CD14-positive monocyte (primary cell): ENCODE measurements around the gene PRDM11. TPM values are rescaled to one million over a fixed set of nuclear protein-coding genes. Genes with fewer than 3 reads are reported as not detected.

Source experiments
- DNase-seq, 3 donors: peaks; one replicate each; pipeline ENCODE4 v3.0.0-alpha.2; 2011 to 2022
- H2AFZ ChIP-seq: 2 replicates; pipeline ENCODE4 v1.6.0; 2012; ENCODE audit warnings: mild to moderate bottlenecking, low read depth, low read length, inconsistent platforms; ENCODE audit not compliant: insufficient read depth, poor library complexity, severe bottlenecking
- H3K27ac ChIP-seq, 2 donors: 1 replicate in 1 of 2; 2 replicates in 1 of 2; pipeline ENCODE4 v1.5.1; 2012 to 2013; ENCODE audit warnings: low read length in 2 of 2, control low read depth in 1 of 2, inconsistent platforms in 1 of 2, low read depth in 1 of 2, mild to moderate bottlenecking in 1 of 2
- H3K27me3 ChIP-seq, 2 donors: one replicate each; pipeline versions ENCODE4 v1.6.0 to v1.6.1; 2011 to 2013; ENCODE audit warnings: low read length in 2 of 2; ENCODE audit not compliant: control insufficient read depth in 2 of 2, insufficient read depth in 2 of 2
- H3K36me3 ChIP-seq, 2 donors: replicated peaks in 1 of 2; 1 replicate in 1 of 2; 2 replicates in 1 of 2; pipeline versions ENCODE4 v1.5.1 to v1.6.1; 2012 to 2013; ENCODE audit warnings: low read length in 2 of 2, control low read depth in 1 of 2, inconsistent platforms in 1 of 2, mild to moderate bottlenecking in 1 of 2; ENCODE audit not compliant: insufficient read depth in 2 of 2, control insufficient read depth in 1 of 2
- H3K4me1 ChIP-seq, 2 donors: 1 replicate in 1 of 2; 2 replicates in 1 of 2; pipeline versions ENCODE4 v1.5.1 to v1.6.1; 2012 to 2013; ENCODE audit warnings: low read length in 2 of 2, control low read depth in 1 of 2, inconsistent platforms in 1 of 2, mild to moderate bottlenecking in 1 of 2, moderate library complexity in 1 of 2; ENCODE audit not compliant: insufficient read depth in 2 of 2, control insufficient read depth in 1 of 2
- H3K4me2 ChIP-seq: replicated peaks from 2 replicates; pipeline ENCODE3; 2012; ENCODE audit warnings: low read length, moderate library complexity, mild to moderate bottlenecking; ENCODE audit not compliant: poor library complexity, severe bottlenecking; ENCODE audit errors: extremely low read depth
- H3K4me3 ChIP-seq, 3 experiments: fragments of 200-600 bp in 1 of 3; sonication (generic) in 1 of 3; replicated peaks in 1 of 3; 1 replicate in 2 of 3; 2 replicates in 1 of 3; pipeline ENCODE4 v1.5.1; 2011 to 2013; ENCODE audit warnings: low read length in 3 of 3, mild to moderate bottlenecking in 3 of 3, control low read depth in 2 of 3, low read depth in 2 of 3, inconsistent platforms in 1 of 3, moderate library complexity in 1 of 3
- H3K79me2 ChIP-seq: 2 replicates; pipeline ENCODE4 v1.6.0; 2012; ENCODE audit warnings: mild to moderate bottlenecking, control low read depth, inconsistent platforms, low read length, moderate library complexity; ENCODE audit not compliant: insufficient read depth
- H3K9ac ChIP-seq: 2 replicates; pipeline ENCODE4 v1.6.0; 2017; ENCODE audit warnings: low read length, mild to moderate bottlenecking; ENCODE audit not compliant: insufficient read depth, poor library complexity, severe bottlenecking
- H3K9me3 ChIP-seq, 2 donors: replicated peaks in 1 of 2; 1 replicate in 1 of 2; 2 replicates in 1 of 2; pipeline versions ENCODE4 v1.5.1 to v1.6.1; 2012 to 2013; ENCODE audit warnings: low read length in 2 of 2, control low read depth in 1 of 2; ENCODE audit not compliant: control insufficient read depth in 1 of 2, insufficient read depth in 1 of 2
- H4K20me1 ChIP-seq: 2 replicates; pipeline ENCODE4 v1.6.0; 2012; ENCODE audit warnings: mild to moderate bottlenecking, low read length, control low read depth, moderate library complexity; ENCODE audit not compliant: insufficient read depth
- H3K27ac Mint-ChIP-seq, 7 donors: one replicate each; pipeline ENCODE4 v1.8.0; 2020; ENCODE audit warnings: mild to moderate bottlenecking in 7 of 7, mixed read lengths in 7 of 7, moderate library complexity in 6 of 7, inconsistent platforms in 2 of 7
- H3K27me3 Mint-ChIP-seq, 3 donors: one replicate each; pipeline ENCODE4 v1.8.0; 2021 to 2022; ENCODE audit warnings: low read depth in 3 of 3, mild to moderate bottlenecking in 3 of 3, mixed read lengths in 3 of 3, moderate library complexity in 3 of 3, inconsistent platforms in 1 of 3
- H3K36me3 Mint-ChIP-seq, 2 donors: one replicate each; pipeline ENCODE4 v1.8.0; 2020; ENCODE audit warnings: mixed read lengths in 2 of 2, inconsistent platforms in 1 of 2, mild to moderate bottlenecking in 1 of 2
- H3K4me1 Mint-ChIP-seq: one replicate; pipeline ENCODE4 v1.8.0; 2020; ENCODE audit warnings: mild to moderate bottlenecking, mixed read lengths
- H3K4me3 Mint-ChIP-seq, 2 donors: one replicate each; pipeline ENCODE4 v1.8.0; 2020; ENCODE audit warnings: mild to moderate bottlenecking in 2 of 2, mixed read lengths in 2 of 2, moderate library complexity in 1 of 2
- H3K9me3 Mint-ChIP-seq, 7 donors: one replicate each; pipeline ENCODE4 v1.8.0; 2020 to 2022; ENCODE audit warnings: mixed read lengths in 7 of 7, mild to moderate bottlenecking in 6 of 7, moderate library complexity in 6 of 7, inconsistent platforms in 2 of 7
- CTCF ChIP-seq: fragments of 200-600 bp; IDR thresholded peaks from one replicate; pipeline ENCODE4 v1.8.0; 2022; ENCODE audit warnings: antibody characterized with exemption, mild to moderate bottlenecking
- WGBS: methylation state at CpG from one replicate; pipeline ENCODE4 v1.1.5; 2013; ENCODE audit warnings: missing lambda C conversion rate; ENCODE audit not compliant: insufficient coverage; 5-methylcytosine and 5-hydroxymethylcytosine counted together
- intact Hi-C, 2 donors: fragments of 100-400 bp; cut with micrococcal nuclease; formaldehyde crosslinking; loops; one replicate each; pipeline versions ENCODE4 v1.15.0 to v1.15.1; 2023
- polyA plus RNA-seq, 3 donors: library from polyadenylated mRNA; depleted of rRNA in 1 of 3; unstranded in 2 of 3; stranded (reverse) in 1 of 3; fragments of 300-500 nt in 2 of 3; fragments of >200 nt in 1 of 3; fragmentation: Illumina TruSeq in 2 of 3; gene quantifications; 1 replicate in 2 of 3; 2 replicates in 1 of 3; pipeline ENCODE4 v1.2.3, GENCODE V29; 2012 to 2021

PRDM11 gene
- polyA plus RNA-seq, 3 donors, result 0.48 to 1.8 TPM; not detected in 1

- Histone ChIP-seq H3K9ac (no peak overlapping the region), H4K20me1 (no peaks in the 10 kb centered on the region), H3K79me2 (no peaks in the 10 kb centered on the region), H3K4me1 (no peaks in the 10 kb centered on the region), H3K4me3 (no peak overlapping the region), H3K36me3 (no peaks in the 10 kb centered on the region), H3K9me3 (no peaks in the 10 kb centered on the region), H3K27ac (no peak overlapping the region), H2AFZ (no peak overlapping the region), H3K27me3 (no peaks in the 10 kb centered on the region), H3K4me2 (no peak overlapping the region)
- Mint-ChIP-seq H3K4me3 (no peak overlapping the region), H3K36me3 (no peaks in the 10 kb centered on the region), H3K9me3 (no peaks in the 10 kb centered on the region), H3K27me3 (peaks cover 0 to 7% (median 3%) of the 10 kb centered on the region in 3 donors), H3K4me1 (no peaks in the 10 kb centered on the region), H3K27ac (no peak overlapping the region)
- no peak for DNase-seq
- intact Hi-C loops, result no loop called here
- no peak for TF ChIP-seq CTCF
- WGBS, result 89% methylated on average over 3 of the region's 8 CpGs
Observed at GRCh38 chr11:45246241-45246640, 99.8 kb downstream of the PRDM11 start.

- H3K4me2 ChIP-seq, result no peak overlapping the region
- peaks cover 0 to 7% (median 5%) of the 10 kb centered on the region in 3 donors for H3K27me3 Mint-ChIP-seq
- WGBS, result 90% methylated on average over 2 of the region's 2 CpGs
- no peaks in the 10 kb centered on the region for H3K36me3 ChIP-seq
- intact Hi-C loops, result no loop called here
- H3K9me3 ChIP-seq, result no peaks in the 10 kb centered on the region
- no peak for TF ChIP-seq CTCF
- H3K4me3 ChIP-seq, result no peak overlapping the region
- H3K4me3 Mint-ChIP-seq, result no peak overlapping the region
- H3K27ac Mint-ChIP-seq, result no peak overlapping the region
- H3K79me2 ChIP-seq, result no peaks in the 10 kb centered on the region
- no peaks in the 10 kb centered on the region for H3K27me3 ChIP-seq
- no peak for DNase-seq
- H4K20me1 ChIP-seq, result no peaks in the 10 kb centered on the region
- H3K9me3 Mint-ChIP-seq, result no peaks in the 10 kb centered on the region
- H3K9ac ChIP-seq, result no peak overlapping the region
- H3K4me1 ChIP-seq, result no peaks in the 10 kb centered on the region
- H3K36me3 Mint-ChIP-seq, result no peaks in the 10 kb centered on the region
- H3K4me1 Mint-ChIP-seq, result no peaks in the 10 kb centered on the region
- no peak overlapping the region for H3K27ac ChIP-seq
- no peak overlapping the region for H2AFZ ChIP-seq
Observed at GRCh38 chr11:45247433-45247832, 101.0 kb downstream of the PRDM11 start.
